Activated effector memory CD4-positive, alpha-beta T cell treated with Interleukin-2 at 50 U/mL for 16 hours (primary cell): ENCODE measurements around the gene ACAD10.

Experiments
- DNase-seq: peaks from one replicate; pipeline ENCODE4 v3.0.0-alpha.2; 2020

ACAD10 gene

GRCh38 chr12:111780166-111780565, 94.3 kb downstream of the ACAD10 start:
- DNase-seq, result no peak

GRCh38 chr12:111780615-111781014, 94.8 kb downstream of the ACAD10 start:
- DNase-seq, result no peak

DNA sequence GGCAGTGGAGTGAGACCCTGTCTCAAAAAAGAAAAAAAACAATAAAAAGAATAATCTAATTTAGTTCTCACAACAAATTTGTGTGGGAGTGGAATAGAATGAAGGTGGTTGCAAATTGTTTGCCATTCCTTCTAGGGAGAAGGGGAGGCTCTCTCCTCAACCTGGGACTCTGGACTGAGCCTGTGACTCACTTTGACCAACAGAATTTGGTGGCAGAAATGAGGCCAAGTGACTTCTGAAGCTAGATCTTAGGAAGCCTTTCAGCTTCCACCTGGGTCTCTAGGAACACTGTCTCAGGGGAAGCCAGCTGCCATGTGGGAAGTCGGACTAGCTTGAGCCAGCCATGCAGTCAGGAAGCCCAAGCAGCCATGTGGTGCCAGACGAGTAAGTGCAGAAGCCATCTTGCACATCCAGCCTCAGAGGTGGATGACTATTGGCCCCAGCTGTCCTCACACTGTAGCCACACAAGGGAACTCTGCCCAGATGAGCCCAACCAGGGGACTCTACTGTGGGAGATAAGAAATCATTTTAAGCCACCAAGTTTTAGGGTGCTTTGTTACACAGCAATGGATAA, 95.3 kb downstream of the ACAD10 start:
- no peak for DNase-seq

- no peak for DNase-seq
Observed at GRCh38 chr12:111783046-111783445, 97.2 kb downstream of the ACAD10 start.

DNA sequence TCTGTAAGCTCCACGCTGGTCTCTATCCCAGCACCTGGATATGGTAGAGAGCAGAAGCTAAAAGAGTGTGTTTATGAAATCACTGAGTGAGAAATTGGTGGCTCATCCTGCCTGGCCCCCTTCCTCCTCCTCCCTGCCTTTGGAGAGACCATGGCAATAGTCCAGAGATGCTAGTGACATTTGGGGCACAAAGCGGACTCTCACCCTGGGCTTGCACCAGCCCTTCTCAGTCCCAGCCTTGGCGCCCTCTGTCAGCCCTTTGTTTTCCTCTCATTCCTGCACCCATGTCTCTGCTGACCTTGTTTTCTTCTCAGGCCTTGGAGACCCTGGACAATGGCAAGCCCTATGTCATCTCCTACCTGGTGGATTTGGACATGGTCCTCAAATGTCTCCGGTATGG, 99.1 kb downstream of the ACAD10 start:
- no peak for DNase-seq

GRCh38 chr12:111785651-111786050, 99.8 kb downstream of the ACAD10 start:
- DNase-seq, result no peak

GRCh38 chr12:111788178-111788654, 102.4 kb downstream of the ACAD10 start:
- DNase-seq, result no peak

DNA sequence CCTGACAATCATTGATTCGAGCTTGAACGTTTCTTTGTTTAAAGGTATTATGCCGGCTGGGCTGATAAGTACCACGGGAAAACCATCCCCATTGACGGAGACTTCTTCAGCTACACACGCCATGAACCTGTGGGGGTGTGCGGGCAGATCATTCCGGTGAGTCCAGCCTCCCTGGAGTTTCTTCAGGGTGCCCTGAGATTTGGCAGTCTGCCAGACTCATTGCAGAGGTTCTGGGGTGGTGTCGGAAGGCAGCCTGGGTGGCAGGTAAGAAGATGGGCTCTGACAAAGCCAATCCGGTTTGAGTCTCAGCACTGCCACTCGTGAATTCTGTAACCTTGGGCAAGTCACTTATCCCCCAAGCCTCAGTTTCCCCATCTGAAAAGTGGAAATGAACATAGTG, 103.9 kb downstream of the ACAD10 start:
- DNase-seq, result no peak

- no peak for DNase-seq
Observed at GRCh38 chr12:111791507-111791906, 105.7 kb downstream of the ACAD10 start.

- DNase-seq, result no peak
Observed at GRCh38 chr12:111792155-111792855, 106.5 kb downstream of the ACAD10 start.

GRCh38 chr12:111792856-111793235, 107.0 kb downstream of the ACAD10 start:
- DNase-seq, result no peak

DNA sequence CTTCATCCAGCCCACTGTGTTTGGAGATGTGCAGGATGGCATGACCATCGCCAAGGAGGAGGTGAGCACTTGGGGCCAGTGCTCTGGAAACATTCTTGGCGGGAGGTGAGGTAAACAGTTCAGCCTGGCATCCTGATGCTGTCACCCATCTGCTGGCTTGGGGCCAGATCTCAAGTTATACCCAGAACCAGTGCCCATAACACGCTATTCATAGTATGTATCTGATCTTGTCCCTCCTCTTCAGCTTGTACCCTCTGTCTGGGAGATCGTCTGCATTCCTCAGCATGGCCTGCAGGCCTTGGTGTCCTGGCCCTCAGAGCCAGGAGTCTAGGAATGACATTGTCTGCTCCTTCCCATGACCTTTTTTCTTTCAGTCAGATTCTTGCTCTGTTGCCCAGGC, 112.3 kb downstream of the ACAD10 start:
- no peak for DNase-seq

- no peak for DNase-seq
Observed at GRCh38 chr12:111799758-111800157, 113.9 kb downstream of the ACAD10 start.

DNA sequence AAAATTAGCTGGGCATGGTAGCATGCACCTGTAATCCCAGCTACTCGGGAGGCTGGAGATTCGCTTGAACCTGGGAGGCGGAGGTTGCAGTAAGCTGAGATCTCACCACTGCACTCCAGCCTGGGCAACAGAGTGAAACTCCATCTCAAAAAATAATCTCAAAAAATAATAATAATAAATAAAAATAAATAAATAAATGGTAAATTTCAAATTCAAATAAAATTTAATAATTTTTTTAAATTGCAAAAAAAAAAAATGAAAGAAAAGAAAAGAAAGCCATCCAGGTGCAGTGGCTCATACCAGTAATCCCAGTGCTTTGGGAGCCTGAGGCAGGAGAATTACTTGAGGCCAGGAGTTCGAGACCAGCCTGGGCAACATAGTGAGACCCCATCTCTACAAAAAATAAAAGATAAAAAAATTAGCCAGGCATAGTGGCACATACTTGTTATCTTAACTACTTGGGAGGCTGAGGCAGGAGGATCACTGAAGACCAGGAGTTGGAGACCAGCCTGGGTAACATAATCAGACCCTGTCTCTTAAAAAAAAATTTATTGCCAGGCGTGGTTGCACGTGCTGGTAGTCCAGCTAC, 117.3 kb downstream of the ACAD10 start:
- DNase-seq, result no peak

GRCh38 chr12:111803851-111804250, 118.0 kb downstream of the ACAD10 start:
- no peak for DNase-seq

GRCh38 chr12:111806304-111806703, 120.5 kb downstream of the ACAD10 start:
- DNase-seq, result no peak
